Activated CD4-positive, CD25-positive, alpha-beta regulatory T cell treated with anti-CD3 and anti-CD28 coated beads, Interleukin-2, amount 50 U/mL, for 24 hours (primary cell): ENCODE results near the gene PLAGL2.

ENCODE experiments used
- ATAC-seq, 2 donors: fragments of 150-1000 bp; cut with Tn5 transposase; one replicate each; pipeline ENCODE4 v1.10.0; 2021; ENCODE audit warnings: mild to moderate bottlenecking in 1 of 2, moderate library complexity in 1 of 2

The PLAGL2 gene

GRCh38 chr20:32150291-32150848 lies 57.2 kb downstream of the PLAGL2 start:
- no peak for ATAC-seq

GRCh38 chr20:32149566-32150170 lies 57.9 kb downstream of the PLAGL2 start:
- no peak for ATAC-seq

GRCh38 chr20:32144898-32145662 lies 62.5 kb downstream of the PLAGL2 start:
- no peak for ATAC-seq

- no peak for ATAC-seq
Measured at GRCh38 chr20:32142991-32143390, 64.6 kb downstream of the PLAGL2 start.
